Measurements from ENCODE around the gene ACOX1. TPM values are rescaled to one million over a fixed set of nuclear protein-coding genes. Genes with fewer than 3 reads are reported as not detected.

The ACOX1 gene
- 10 to 100 TPM; 11.2 to 70.0 (median 42.0) TPM for total RNA-seq

GRCh38 chr17:75978938-75979704, at the start of gene ACOX1, which contains the start of gene TEN1:
Gene ACOX1, minus strand, starts transcription at chr17:75979166. Its CDS starts 93 bp downstream, at chr17:75979073.
Gene TEN1, plus strand, starts transcription at chr17:75979240. Its CDS starts 6,953 bp downstream, at chr17:75986193.
- Histone ChIP-seq H3K36me3 (no peaks in the 10 kb centered on the region), H3K27me3 (no peaks in the 10 kb centered on the region), H3K4me1 (no peaks in the 10 kb centered on the region), H3K4me3 (peak within 1 kb of the TSS; percentile 75 to 99), H3K9me3 (no peaks in the 10 kb centered on the region), H3K27ac (peak within 1 kb of the TSS; percentile 99 to 100)
- TF ChIP-seq CTCF (IDR thresholded peaks at IDR 0.05) (peak in 3 of 4 experiments; percentile 34 to 55 (median 43)), POLR2A (IDR thresholded peaks at IDR 0.05) (peak; percentile 75 to 93)
- peak; percentile 97 to 98 for DNase-seq
- intact Hi-C loops (cut with DNase I; ENCODE audit: low total_unique reads), result no loop called here

- Histone ChIP-seq H3K4me1 (no peaks in the 10 kb centered on the region), H3K27me3 (no peaks in the 10 kb centered on the region), H3K36me3 (no peaks in the 10 kb centered on the region), H3K9me3 (no peaks in the 10 kb centered on the region), H3K4me3 (no peak within 1 kb of the TSS), H3K27ac (no peak within 1 kb of the TSS)
- TF ChIP-seq CTCF (IDR thresholded peaks at IDR 0.05) (no peak), POLR2A (IDR thresholded peaks at IDR 0.05) (no peak)
- no peak for DNase-seq
- intact Hi-C loops (cut with DNase I; ENCODE audit: low total_unique reads), result no loop called here
These were observed 48.3 kb upstream of the ACOX1 start, which contains the start of gene EVPL for GRCh38 chr17:76027159-76027839. Gene EVPL, minus strand, starts transcription at chr17:76027306. Its CDS starts 108 bp downstream, at chr17:76027198.

GRCh38 chr17:76026714-76027158, 47.8 kb upstream of the ACOX1 start:
- no peaks in the 10 kb centered on the region for H3K27me3 ChIP-seq
- intact Hi-C loops (cut with DNase I; ENCODE audit: low total_unique reads), result no loop called here
- H3K9me3 ChIP-seq, result no peaks in the 10 kb centered on the region
- H3K36me3 ChIP-seq, result no peaks in the 10 kb centered on the region
- H3K27ac ChIP-seq, result no peak overlapping the region
- no peak for TF ChIP-seq CTCF (IDR thresholded peaks at IDR 0.05)
- no peak for TF ChIP-seq POLR2A (IDR thresholded peaks at IDR 0.05)
- no peak overlapping the region for H3K4me3 ChIP-seq
- no peaks in the 10 kb centered on the region for H3K4me1 ChIP-seq
- no peak for DNase-seq

GRCh38 chr17:76025294-76025693, 46.3 kb upstream of the ACOX1 start:
- Histone ChIP-seq H3K36me3 (no peaks in the 10 kb centered on the region), H3K9me3 (no peaks in the 10 kb centered on the region), H3K4me1 (no peaks in the 10 kb centered on the region), H3K27me3 (no peaks in the 10 kb centered on the region), H3K4me3 (no peak overlapping the region), H3K27ac (no peak overlapping the region)
- intact Hi-C loops (cut with DNase I; ENCODE audit: low total_unique reads), result no loop called here
- TF ChIP-seq CTCF (IDR thresholded peaks at IDR 0.05) (no peak), POLR2A (IDR thresholded peaks at IDR 0.05) (no peak)
- DNase-seq, result no peak

GRCh38 chr17:76024353-76024752, 45.4 kb upstream of the ACOX1 start:
- Histone ChIP-seq H3K27me3 (no peaks in the 10 kb centered on the region), H3K36me3 (no peaks in the 10 kb centered on the region), H3K27ac (no peak overlapping the region), H3K4me1 (no peaks in the 10 kb centered on the region), H3K9me3 (no peaks in the 10 kb centered on the region), H3K4me3 (no peak overlapping the region)
- intact Hi-C loops (cut with DNase I; ENCODE audit: low total_unique reads), result no loop called here
- no peak for TF ChIP-seq CTCF (IDR thresholded peaks at IDR 0.05)
- no peak for TF ChIP-seq POLR2A (IDR thresholded peaks at IDR 0.05)
- DNase-seq, result no peak
